Stomach (tissue), 4 donors: ENCODE results near the gene CSF1.

Source experiments
- CTCF ChIP-seq, 7 experiments: fragments of 450-650 bp in 4 of 7; fragments of 200-600 bp in 3 of 7; sonication (generic) in 3 of 7; IDR thresholded peaks; one replicate each; pipeline ENCODE4 v1.5.1; 2016 to 2019; ENCODE audit warnings: antibody characterized with exemption in 7 of 7, control low read depth in 2 of 7, mild to moderate bottlenecking in 1 of 7
- POLR2A ChIP-seq, 4 donors: fragments of 450-650 bp; IDR thresholded peaks; one replicate each; pipeline ENCODE4 v1.6.1; 2016; ENCODE audit warnings: antibody characterized with exemption in 4 of 4, control low read depth in 2 of 4, mild to moderate bottlenecking in 1 of 4, moderate library complexity in 1 of 4
- POLR2AphosphoS5 ChIP-seq, 3 donors: sonication (generic); formaldehyde crosslinking; IDR thresholded peaks; one replicate each; pipeline ENCODE4 v1.6.1; 2016; ENCODE audit warnings: antibody characterized with exemption in 3 of 3

DNA sequence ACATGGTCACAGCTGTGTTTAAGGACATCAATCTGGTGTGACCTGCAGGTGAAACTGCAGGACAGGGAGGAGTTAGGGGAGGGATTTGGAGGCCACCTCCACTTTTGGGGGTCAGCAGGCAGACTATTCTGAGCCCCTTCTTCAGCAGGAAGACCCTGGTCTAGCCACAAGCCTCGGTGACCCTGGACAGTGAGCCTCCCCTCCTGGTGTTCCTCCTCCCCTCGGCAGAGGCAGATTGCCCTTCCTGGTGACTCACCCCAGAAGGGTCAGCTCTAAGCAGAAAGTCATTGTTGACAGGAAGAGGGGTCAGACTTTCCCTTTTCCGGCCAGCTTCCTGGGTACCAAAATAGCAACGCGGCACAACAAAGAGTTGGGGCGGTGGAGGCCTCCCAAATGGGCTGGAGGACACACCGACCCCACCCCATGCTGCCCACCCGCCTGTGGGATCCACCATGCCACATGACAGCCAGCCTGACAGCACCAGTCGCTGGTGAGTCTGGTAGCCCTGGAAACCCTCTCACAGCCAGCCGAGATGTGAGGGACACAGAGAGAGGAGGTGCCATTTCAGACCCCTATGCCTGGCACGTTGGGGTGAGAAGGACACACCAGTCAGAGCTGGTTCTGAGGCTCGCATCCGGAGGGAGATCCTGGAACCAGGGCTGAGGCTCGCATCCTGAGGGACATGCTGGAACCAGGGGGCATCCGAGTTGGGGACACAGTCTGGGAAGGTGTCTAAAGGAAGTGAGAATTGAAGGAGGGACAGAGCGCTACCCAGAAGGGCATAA lies 14.7 kb upstream of the CSF1 start:
- TF ChIP-seq CTCF (IDR thresholded peaks at IDR 0.05) (no peak), POLR2AphosphoS5 (IDR thresholded peaks at IDR 0.05) (peak in 2 of 3 donors; percentile 39 to 69), POLR2A (IDR thresholded peaks at IDR 0.05) (no peak)
